H1 (cell line): ENCODE results near the gene HADH. TPM values are rescaled to one million over a fixed set of nuclear protein-coding genes. Genes with fewer than 3 reads are reported as not detected.

ENCODE experiments used
- CTCF ChIA-PET: fragments of 300-600 bp; sonication (Branson Sonifier 250); formaldehyde crosslinking; loops from one replicate; lab custom pipeline; 2021; ENCODE audit not compliant: partially characterized antibody; lab: Charles Lee
- POLR2A ChIA-PET: fragments of 300-600 bp; sonication (Branson Sonifier 250); formaldehyde crosslinking; loops from one replicate; lab custom pipeline; 2021; ENCODE audit warnings: inconsistent platforms; ENCODE audit not compliant: partially characterized antibody; lab: Charles Lee
- DNase-seq, 2 experiments: peaks; one replicate each; pipeline versions ENCODE4 v3.0.0 to v3.0.0-alpha.2; 2010 to 2022; ENCODE audit warnings: low spot score in 2 of 2, low read depth in 1 of 2, mixed read lengths in 1 of 2
- FAIRE-seq: peaks from 2 replicates; lab custom pipeline; 2011; peaks lifted over from hg19 to GRCh38; lab: Jason Lieb, UNC
- H2AFZ ChIP-seq: 2 replicates; pipeline ENCODE4 v1.8.1; 2012; ENCODE audit warnings: low read length, inconsistent platforms
- H2AK5ac ChIP-seq: 2 replicates; pipeline ENCODE4 v1.6.1; 2013; ENCODE audit warnings: low read depth, low read length
- H2BK120ac ChIP-seq: replicated peaks from 2 replicates; pipeline ENCODE3; 2013; ENCODE audit warnings: low read depth, low read length, inconsistent platforms
- H2BK12ac ChIP-seq: 2 replicates; pipeline ENCODE4 v1.6.1; 2013; ENCODE audit warnings: low read depth, low read length
- H2BK15ac ChIP-seq: 2 replicates; pipeline ENCODE4 v1.6.1; 2013; ENCODE audit warnings: low read length
- H2BK20ac ChIP-seq: 2 replicates; pipeline ENCODE4 v1.6.1; 2013; ENCODE audit warnings: low read length
- H2BK5ac ChIP-seq: 2 replicates; pipeline ENCODE4 v1.6.1; 2013; ENCODE audit warnings: low read depth, low read length
- H3K14ac ChIP-seq: 2 replicates; pipeline ENCODE4 v1.6.1; 2013; ENCODE audit warnings: inconsistent platforms; ENCODE audit not compliant: insufficient read length
- H3K18ac ChIP-seq: 2 replicates; pipeline ENCODE4 v1.6.1; 2013; ENCODE audit warnings: low read length; ENCODE audit errors: extremely low read depth
- H3K23ac ChIP-seq: 2 replicates; pipeline ENCODE4 v1.6.1; 2013; ENCODE audit warnings: inconsistent platforms; ENCODE audit not compliant: insufficient read length
- H3K23me2 ChIP-seq: 2 replicates; pipeline ENCODE4 v1.6.1; 2013; ENCODE audit warnings: low read depth, low read length
- H3K27ac ChIP-seq: 2 replicates; pipeline ENCODE4 v1.6.1; 2011; ENCODE audit warnings: low read depth, low read length, inconsistent platforms
- H3K27me3 ChIP-seq, 4 experiments: replicated peaks in 1 of 4; 1 replicate in 1 of 4; 2 replicates in 3 of 4; pipeline versions ENCODE4 v1.6.1 to v1.8.1; 2011 to 2013; ENCODE audit warnings: low read length in 3 of 4, mild to moderate bottlenecking in 3 of 4, inconsistent platforms in 2 of 4, mixed read lengths in 2 of 4, moderate library complexity in 1 of 4; ENCODE audit not compliant: control insufficient read depth in 3 of 4, insufficient read depth in 3 of 4; ENCODE audit errors: extremely low read depth in 1 of 4
- H3K36me3 ChIP-seq, 4 experiments: 2 replicates each; pipeline versions ENCODE4 v1.6.1 to v1.8.1; 2011 to 2013; ENCODE audit warnings: mild to moderate bottlenecking in 4 of 4, low read length in 3 of 4, moderate library complexity in 2 of 4, control low read depth in 1 of 4, inconsistent platforms in 1 of 4; ENCODE audit not compliant: insufficient read depth in 4 of 4, control insufficient read depth in 2 of 4
- H3K4ac ChIP-seq: replicated peaks from 2 replicates; pipeline ENCODE3; 2013; ENCODE audit warnings: low read length, low read depth, mixed read lengths, inconsistent platforms; ENCODE audit not compliant: insufficient read length
- H3K4me1 ChIP-seq, 4 experiments: replicated peaks in 1 of 4; 1 replicate in 1 of 4; 2 replicates in 3 of 4; pipeline versions ENCODE4 v1.6.1 to v1.8.1; 2011 to 2013; ENCODE audit warnings: low read length in 3 of 4, inconsistent platforms in 2 of 4, mixed read lengths in 1 of 4; ENCODE audit not compliant: insufficient read depth in 4 of 4, control insufficient read depth in 3 of 4
- H3K4me2 ChIP-seq, 2 experiments: 2 replicates each; pipeline versions ENCODE4 v1.6.1 to v1.8.1; 2011 to 2013; ENCODE audit warnings: low read depth in 2 of 2, low read length in 2 of 2, control low read depth in 1 of 2, inconsistent platforms in 1 of 2, mild to moderate bottlenecking in 1 of 2; ENCODE audit not compliant: insufficient read depth in 1 of 2
- H3K4me3 ChIP-seq, 4 experiments: fragments of 200-600, 300-600 bp in 1 of 4; sonication (generic), shearing (Covaris generic), sonication (Bioruptor Twin) in 1 of 4; 2 replicates each; pipeline versions ENCODE4 v1.5.1 to v1.8.1; 2011 to 2016; ENCODE audit warnings: low read length in 4 of 4, low read depth in 3 of 4, control low read depth in 2 of 4, inconsistent platforms in 2 of 4, mild to moderate bottlenecking in 2 of 4, mixed read lengths in 1 of 4, moderate library complexity in 1 of 4; ENCODE audit not compliant: insufficient read depth in 2 of 4; ENCODE audit errors: extremely low read depth in 1 of 4
- H3K56ac ChIP-seq: replicated peaks from 2 replicates; pipeline ENCODE3; 2013; ENCODE audit warnings: low read depth, mild to moderate bottlenecking, mixed read lengths, low read length, inconsistent platforms; ENCODE audit not compliant: insufficient read length
- H3K79me1 ChIP-seq: 2 replicates; pipeline ENCODE4 v1.6.1; 2013; ENCODE audit warnings: low read depth, low read length, control low read depth
- H3K79me2 ChIP-seq, 2 experiments: 2 replicates each; pipeline versions ENCODE4 v1.6.1 to v1.8.1; 2012 to 2013; ENCODE audit warnings: low read length in 2 of 2, mild to moderate bottlenecking in 2 of 2, inconsistent platforms in 1 of 2; ENCODE audit not compliant: insufficient read depth in 2 of 2, control insufficient read depth in 1 of 2
- H3K9ac ChIP-seq, 4 experiments: replicated peaks in 1 of 4; 1 replicate in 1 of 4; 2 replicates in 3 of 4; pipeline versions ENCODE4 v1.6.1 to v1.8.1; 2011 to 2013; ENCODE audit warnings: low read depth in 3 of 4, low read length in 3 of 4, control low read depth in 2 of 4, mild to moderate bottlenecking in 2 of 4, moderate library complexity in 2 of 4, inconsistent platforms in 1 of 4; ENCODE audit errors: extremely low read depth in 1 of 4
- H3K9me3 ChIP-seq, 2 experiments: 2 replicates each; pipeline versions ENCODE4 v1.6.1 to v1.8.1; 2012 to 2013; ENCODE audit warnings: mild to moderate bottlenecking in 2 of 2, moderate library complexity in 2 of 2, control low read depth in 1 of 2, inconsistent platforms in 1 of 2, low read depth in 1 of 2, low read length in 1 of 2, mixed read lengths in 1 of 2; ENCODE audit not compliant: insufficient read depth in 2 of 2
- H4K20me1 ChIP-seq, 2 experiments: replicated peaks in 1 of 2; 2 replicates each; pipeline versions ENCODE3 to v1.8.1; 2011 to 2013; ENCODE audit warnings: inconsistent platforms in 2 of 2, low read length in 2 of 2, mild to moderate bottlenecking in 1 of 2; ENCODE audit not compliant: insufficient read depth in 2 of 2, control insufficient read depth in 1 of 2
- H4K5ac ChIP-seq: 2 replicates; pipeline ENCODE4 v1.6.1; 2013; ENCODE audit warnings: low read length, low read depth, mixed read lengths, inconsistent platforms; ENCODE audit not compliant: insufficient read length
- H4K8ac ChIP-seq: 2 replicates; pipeline ENCODE4 v1.8.0; 2013; ENCODE audit warnings: mild to moderate bottlenecking, moderate library complexity, low read length, inconsistent platforms; ENCODE audit not compliant: insufficient read depth; ENCODE audit errors: extremely low read depth
- H4K91ac ChIP-seq: replicated peaks from 2 replicates; pipeline ENCODE3; 2013; ENCODE audit warnings: low read length, mixed read lengths, inconsistent platforms; ENCODE audit not compliant: insufficient read length
- ATF3 ChIP-seq: IDR thresholded peaks from 2 replicates; pipeline ENCODE4 v1.6.1; 2011; ENCODE audit warnings: low read depth, mild to moderate bottlenecking, low read length; ENCODE audit not compliant: insufficient read depth
- CBX8 ChIP-seq: fragments of 300-800, 300-1000 bp; sonication (generic); IDR thresholded peaks from 2 replicates; pipeline ENCODE4 v1.7.1; 2016; ENCODE audit warnings: low read depth, low read length, borderline replicate concordance
- CTBP2 ChIP-seq: IDR thresholded peaks from 2 replicates; pipeline ENCODE4 v1.7.0; 2011; ENCODE audit warnings: borderline replicate concordance, mild to moderate bottlenecking, moderate library complexity, mixed read lengths, low read length; ENCODE audit not compliant: insufficient read depth, insufficient read length
- EGR1 ChIP-seq: IDR thresholded peaks from 2 replicates; pipeline ENCODE4 v1.6.1; 2011; ENCODE audit warnings: low read depth, low read length, borderline replicate concordance
- FOSL1 ChIP-seq: IDR thresholded peaks from 2 replicates; pipeline ENCODE4 v1.6.1; 2011; ENCODE audit warnings: mild to moderate bottlenecking, low read depth, low read length, moderate library complexity; ENCODE audit not compliant: insufficient read depth
- NANOG ChIP-seq: IDR thresholded peaks from 2 replicates; pipeline ENCODE4 v1.6.1; 2011; ENCODE audit warnings: low read length, low read depth, mild to moderate bottlenecking, inconsistent platforms; ENCODE audit not compliant: insufficient read depth, poor library complexity, severe bottlenecking
- NRF1 ChIP-seq: IDR thresholded peaks from 2 replicates; pipeline ENCODE4 v1.6.1; 2011; ENCODE audit warnings: mild to moderate bottlenecking, low read depth, low read length, improper control_type of control experiment
- PHF8 ChIP-seq: fragments of 200-600 bp; sonication (generic); conservative IDR thresholded peaks from 2 replicates; pipeline ENCODE4 v1.7.1; 2012; ENCODE audit warnings: low read depth, mild to moderate bottlenecking, inconsistent platforms, low read length, moderate library complexity
- TAF7 ChIP-seq: optimal IDR thresholded peaks from 2 replicates; pipeline ENCODE3; 2011; ENCODE audit warnings: low read depth, mild to moderate bottlenecking, inconsistent platforms, low read length, moderate library complexity, borderline replicate concordance
- YY1 ChIP-seq: IDR thresholded peaks from 2 replicates; pipeline ENCODE4 v1.6.1; 2011; ENCODE audit warnings: low read depth, mild to moderate bottlenecking, low read length
- WGBS, 2 experiments: shearing (Covaris generic) in 1 of 2; methylation state at CpG; one replicate each; pipeline versions ENCODE4 v1.1.6 to v1.1.7; 2013 to 2015; ENCODE audit warnings: low lambda C conversion rate in 2 of 2, mixed read lengths in 2 of 2, inconsistent platforms in 1 of 2, low coverage in 1 of 2, missing lambda C conversion rate in 1 of 2; ENCODE audit not compliant: insufficient replicate concordance in 2 of 2, insufficient coverage in 1 of 2, insufficient read length in 1 of 2; ENCODE audit errors: extremely low coverage in 1 of 2, missing lambda C conversion rate in 1 of 2; 5-methylcytosine and 5-hydroxymethylcytosine counted together
- polyA plus RNA-seq, 7 experiments: library from polyadenylated mRNA; depleted of rRNA in 3 of 7; stranded (reverse) in 5 of 7; unstranded in 2 of 7; fragments of >200 nt in 5 of 7; fragments of 200-250 nt in 2 of 7; gene quantifications; 1 replicate in 5 of 7; 2 replicates in 1 of 7; 4 replicates in 1 of 7; pipeline versions ENCODE4 v1.2.1 to v1.2.3, GENCODE V29; 2011 to 2013; ENCODE audit warnings: missing spikeins in 2 of 7, mixed read lengths in 2 of 7
- total RNA-seq: library from RNA; stranded (reverse); fragmentation: NEBNext Ultra II Directional; extraction: Animal tissue kit (Norgen Biotek cat#: 25700); gene quantifications from 2 replicates; pipeline ENCODE4 v1.2.1, GENCODE V29; 2021

The HADH gene
- total and polyA plus RNA-seq, 2 of the 8 experiments (the other 6 are each of a cell fraction or from before 2014, with no cell fraction given): 47.5 to 54.4 TPM

- Histone ChIP-seq H4K8ac (no peak overlapping the region), H3K4me3 (no peak overlapping the region), H2BK120ac (no peak overlapping the region), H3K4ac (no peak overlapping the region), H3K23ac (no peak overlapping the region), H3K79me2 (no peaks in the 10 kb centered on the region), H4K5ac (no peak overlapping the region), H2BK5ac (no peak overlapping the region), H3K27ac (no peak overlapping the region), H4K20me1 (no peaks in the 10 kb centered on the region), H3K27me3 (no peaks in the 10 kb centered on the region), H4K91ac (no peak overlapping the region), H3K9ac (no peak overlapping the region), H3K18ac (no peak overlapping the region), H3K36me3 (no peaks in the 10 kb centered on the region), H3K4me1 (no peaks in the 10 kb centered on the region), H2AK5ac (no peak overlapping the region), H2BK12ac (no peak overlapping the region), H3K56ac (no peak overlapping the region), H2AFZ (no peak overlapping the region), H3K79me1 (no peaks in the 10 kb centered on the region), H3K4me2 (no peak overlapping the region), H3K23me2 (no peaks in the 10 kb centered on the region), H3K9me3 (no peaks in the 10 kb centered on the region; a peak in 1 of 4 replicates), H2BK20ac (no peak overlapping the region), H3K14ac (no peak overlapping the region), H2BK15ac (no peak overlapping the region)
- WGBS, 2 experiments: 93% methylated on average over 3 of the region's 3 CpGs; no CpG with 5 or more reads in 1 of the 2 experiments
- CTCF ChIA-PET: no interaction called here
- DNase-seq (no peak), FAIRE-seq (no peak)
- POLR2A ChIA-PET: no interaction called here
- TF ChIP-seq CTBP2 (no peak), CBX8 (no peak), EGR1 (no peak), FOSL1 (no peak), TAF7 (no peak), NANOG (no peak), YY1 (no peak), NRF1 (no peak), ATF3 (no peak), PHF8 (no peak)
Observed at GRCh38 chr4:107977966-107978705, 11.6 kb upstream of the HADH start.
